MCF 10A (cell line): Measurements from ENCODE around the gene CAPZB. TPM values are rescaled to one million over a fixed set of nuclear protein-coding genes. Genes with fewer than 3 reads are reported as not detected.

ENCODE experiments used
- BruUV-seq: library from RNA; stranded (reverse); fragments of 400-500 nt; replicated peaks from 2 replicates; lab custom pipeline; 2021; lab: Mats Ljungman, UMichigan
- CTCF ChIA-PET: fragments of 300-600 bp; sonication (Branson Sonifier 250); formaldehyde crosslinking; extraction: SDS; loops from one replicate; lab custom pipeline; 2021; ENCODE audit warnings: antibody characterized with exemption, inconsistent platforms; lab: Yijun Ruan, JAX
- POLR2A ChIA-PET: fragments of 300-600, 350-650 bp; sonication (Branson Sonifier 250); formaldehyde crosslinking; extraction: SDS; loops from one replicate; lab custom pipeline; 2020; ENCODE audit warnings: antibody characterized with exemption, inconsistent platforms; lab: Yijun Ruan, JAX
- DNase-seq: peaks from one replicate; pipeline ENCODE4 v3.0.0-alpha.2; 2018; ENCODE audit not compliant: unreplicated experiment
- H3K27ac Mint-ChIP-seq: one replicate; pipeline ENCODE4 v1.8.0; 2022; ENCODE audit warnings: mild to moderate bottlenecking, low read depth, mixed read lengths; ENCODE audit not compliant: unreplicated experiment
- H3K27me3 Mint-ChIP-seq: one replicate; pipeline ENCODE4 v1.8.0; 2022; ENCODE audit warnings: mixed read lengths; ENCODE audit not compliant: insufficient read depth, unreplicated experiment
- H3K36me3 Mint-ChIP-seq: one replicate; pipeline ENCODE4 v1.8.0; 2022; ENCODE audit warnings: mild to moderate bottlenecking, moderate library complexity, mixed read lengths; ENCODE audit not compliant: insufficient read depth, unreplicated experiment
- H3K4me1 Mint-ChIP-seq: one replicate; pipeline ENCODE4 v1.8.0; 2022; ENCODE audit warnings: mixed read lengths; ENCODE audit not compliant: insufficient read depth, unreplicated experiment
- H3K4me3 Mint-ChIP-seq: one replicate; pipeline ENCODE4 v1.8.0; 2022; ENCODE audit warnings: mild to moderate bottlenecking, moderate library complexity, mixed read lengths; ENCODE audit not compliant: unreplicated experiment
- H3K9me3 Mint-ChIP-seq: one replicate; pipeline ENCODE4 v1.8.0; 2022; ENCODE audit warnings: mixed read lengths; ENCODE audit not compliant: unreplicated experiment
- intact Hi-C: fragments of 100-400 bp; cut with micrococcal nuclease; formaldehyde crosslinking; loops from 2 replicates; pipeline ENCODE4 v1.14.1; 2022
- total RNA-seq: library from RNA; stranded (reverse); gene quantifications from 2 replicates; pipeline ENCODE4 v1.2.3, GENCODE V29; 2022
- TF ChIP-seq, protein P1 (sequence below): fragments of 200-600 bp; IDR thresholded peaks from one replicate; pipeline ENCODE4 v1.8.0; 2022; ENCODE audit warnings: antibody characterized with exemption, mild to moderate bottlenecking; ENCODE audit not compliant: unreplicated experiment

CAPZB gene
- total RNA-seq, 1 experiment from 2014 or later: 252 TPM

DNA sequence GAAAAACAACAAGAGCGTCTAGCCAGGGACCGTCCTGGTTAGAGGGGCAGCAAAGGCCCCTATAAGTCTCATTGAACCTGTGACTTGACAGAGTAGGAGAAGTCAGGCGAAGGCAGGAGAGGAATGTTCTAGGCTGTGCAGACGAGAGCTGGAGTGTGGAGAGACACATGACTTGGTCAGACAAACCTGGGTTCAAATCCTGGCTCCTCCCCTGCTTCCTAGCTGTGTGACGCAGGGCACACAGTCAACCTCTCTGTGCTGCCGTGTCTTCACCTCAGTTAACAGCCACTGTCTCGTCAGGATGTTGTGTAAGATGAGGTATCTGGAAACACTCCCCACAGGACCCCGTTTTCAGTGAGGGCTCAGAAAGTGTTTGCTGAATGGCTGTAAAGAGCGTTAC, 157.6 kb downstream of the CAPZB start:
- DNase-seq: no peak
- no peaks in the 10 kb centered on the region for H3K9me3 Mint-ChIP-seq
- ChIA-PET POLR2A (interaction anchor here (0.6 kb wide), 2 partner anchors 161 to 326 kb away, joined by 3 to 4 read pairs; no protein-coding TSS in a partner anchor), CTCF (no interaction called here)
- peaks cover 43% of the 10 kb centered on the region for H3K36me3 Mint-ChIP-seq
- no peaks in the 10 kb centered on the region for H3K4me1 Mint-ChIP-seq
- no peak overlapping the region for H3K4me3 Mint-ChIP-seq
- intact Hi-C loops: no loop called here
- no TSS peak for BruUV-seq
- H3K27me3 Mint-ChIP-seq: no peaks in the 10 kb centered on the region
- no peak overlapping the region for H3K27ac Mint-ChIP-seq
- TF ChIP-seq, protein P1, sequence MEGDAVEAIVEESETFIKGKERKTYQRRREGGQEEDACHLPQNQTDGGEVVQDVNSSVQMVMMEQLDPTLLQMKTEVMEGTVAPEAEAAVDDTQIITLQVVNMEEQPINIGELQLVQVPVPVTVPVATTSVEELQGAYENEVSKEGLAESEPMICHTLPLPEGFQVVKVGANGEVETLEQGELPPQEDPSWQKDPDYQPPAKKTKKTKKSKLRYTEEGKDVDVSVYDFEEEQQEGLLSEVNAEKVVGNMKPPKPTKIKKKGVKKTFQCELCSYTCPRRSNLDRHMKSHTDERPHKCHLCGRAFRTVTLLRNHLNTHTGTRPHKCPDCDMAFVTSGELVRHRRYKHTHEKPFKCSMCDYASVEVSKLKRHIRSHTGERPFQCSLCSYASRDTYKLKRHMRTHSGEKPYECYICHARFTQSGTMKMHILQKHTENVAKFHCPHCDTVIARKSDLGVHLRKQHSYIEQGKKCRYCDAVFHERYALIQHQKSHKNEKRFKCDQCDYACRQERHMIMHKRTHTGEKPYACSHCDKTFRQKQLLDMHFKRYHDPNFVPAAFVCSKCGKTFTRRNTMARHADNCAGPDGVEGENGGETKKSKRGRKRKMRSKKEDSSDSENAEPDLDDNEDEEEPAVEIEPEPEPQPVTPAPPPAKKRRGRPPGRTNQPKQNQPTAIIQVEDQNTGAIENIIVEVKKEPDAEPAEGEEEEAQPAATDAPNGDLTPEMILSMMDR: no peak

GRCh38 chr1:19327301-19327700, 158.0 kb downstream of the CAPZB start:
- no TSS peak for BruUV-seq
- Mint-ChIP-seq H3K36me3 (peaks cover 47% of the 10 kb centered on the region), H3K27me3 (no peaks in the 10 kb centered on the region), H3K4me1 (no peaks in the 10 kb centered on the region), H3K4me3 (no peak overlapping the region), H3K9me3 (no peaks in the 10 kb centered on the region), H3K27ac (no peak overlapping the region)
- TF ChIP-seq, protein P1: no peak
- DNase-seq: no peak
- intact Hi-C loops: no loop called here
- POLR2A ChIA-PET: interaction anchor here (0.6 kb wide), 2 partner anchors 16 to 327 kb away, joined by 3 to 5 read pairs; no protein-coding TSS in a partner anchor
- CTCF ChIA-PET: no interaction called here

DNA sequence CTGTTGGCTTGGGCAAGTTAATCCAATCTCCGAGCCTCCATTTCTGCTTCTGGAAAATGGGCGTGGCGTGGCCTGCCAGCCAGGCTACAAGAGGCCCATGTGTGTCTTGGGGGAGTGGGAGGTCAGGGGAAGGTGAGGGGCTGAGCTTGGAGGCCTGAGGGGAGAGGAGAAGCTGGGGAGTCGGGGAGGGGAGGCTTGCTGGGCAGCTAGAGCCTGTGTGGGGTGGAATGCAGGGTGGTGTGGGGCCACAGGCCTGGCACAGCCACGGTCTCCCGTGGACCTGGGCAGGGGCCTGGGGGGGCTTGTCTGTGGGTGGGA, 158.6 kb downstream of the CAPZB start:
- no peak for DNase-seq
- Mint-ChIP-seq H3K9me3 (no peaks in the 10 kb centered on the region), H3K27ac (no peak overlapping the region), H3K4me1 (no peaks in the 10 kb centered on the region), H3K27me3 (no peaks in the 10 kb centered on the region), H3K4me3 (no peak overlapping the region), H3K36me3 (peaks cover 47% of the 10 kb centered on the region)
- POLR2A ChIA-PET: no interaction called here
- TF ChIP-seq, protein P1: no peak
- intact Hi-C loops: no loop called here
- CTCF ChIA-PET: interaction anchor here (0.9 kb wide), 1 partner anchor 15 kb away, joined by 3 read pairs; no protein-coding TSS in a partner anchor
- BruUV-seq: no TSS peak

GRCh38 chr1:19325958-19326747, 159.2 kb downstream of the CAPZB start:
- intact Hi-C loops: no loop called here
- Mint-ChIP-seq H3K27ac (no peak overlapping the region), H3K27me3 (no peaks in the 10 kb centered on the region), H3K9me3 (no peaks in the 10 kb centered on the region), H3K36me3 (peaks cover 51% of the 10 kb centered on the region), H3K4me1 (no peaks in the 10 kb centered on the region), H3K4me3 (no peak overlapping the region)
- TF ChIP-seq, protein P1: no peak
- BruUV-seq: no TSS peak
- DNase-seq: no peak
- ChIA-PET POLR2A (no interaction called here), CTCF (interaction anchor here (0.9 kb wide), 1 partner anchor 15 kb away, joined by 3 read pairs; no protein-coding TSS in a partner anchor)
